Ascending aorta (tissue), 2 donors: ENCODE measurements around the gene C1orf141. TPM values are rescaled to one million over a fixed set of nuclear protein-coding genes. Genes with fewer than 3 reads are reported as not detected.
A peak's percentile ranks its signal among the peaks of the same experiment; 100 is the strongest.

Experiments
- DNase-seq, 2 donors: peaks; one replicate each; pipeline ENCODE4 v3.0.0-alpha.2; 2019; ENCODE audit warnings: low spot score in 2 of 2
- H3K27ac ChIP-seq, 2 donors: fragments of 200-600 bp; sonication (generic); one replicate each; pipeline ENCODE4 v1.5.1; 2016 to 2017; ENCODE audit warnings: mild to moderate bottlenecking in 1 of 2
- H3K27me3 ChIP-seq: fragments of 200-600 bp; sonication (generic); one replicate; pipeline ENCODE4 v1.5.1; 2017
- H3K36me3 ChIP-seq, 2 donors: fragments of 200-600 bp; sonication (generic); one replicate each; pipeline ENCODE4 v1.5.1; 2016
- H3K4me1 ChIP-seq, 2 donors: fragments of 200-600 bp; sonication (generic); one replicate each; pipeline ENCODE4 v1.5.1; 2016 to 2017; ENCODE audit warnings: mild to moderate bottlenecking in 1 of 2
- H3K4me3 ChIP-seq, 2 donors: fragments of 200-600 bp; sonication (generic); one replicate each; pipeline ENCODE4 v1.5.1; 2016 to 2017; ENCODE audit warnings: mild to moderate bottlenecking in 1 of 2
- H3K9me3 ChIP-seq, 2 donors: fragments of 200-600 bp; sonication (generic); one replicate each; pipeline ENCODE4 v1.5.1; 2016
- CTCF ChIP-seq, 3 experiments: fragments of 200-600 bp in 2 of 3; fragments of 450-650 bp in 1 of 3; sonication (generic) in 2 of 3; IDR thresholded peaks; one replicate each; pipeline ENCODE4 v1.5.1; 2016 to 2019; ENCODE audit warnings: antibody characterized with exemption in 3 of 3, mild to moderate bottlenecking in 1 of 3, moderate library complexity in 1 of 3
- intact Hi-C: fragments of 100-400 bp; cut with DNase I; formaldehyde crosslinking; loops from one replicate; pipeline ENCODE4 v1.15.1; 2023
- total RNA-seq: library from RNA; depleted of rRNA; stranded (reverse); fragments of >200 nt; gene quantifications from one replicate; pipeline ENCODE4 v1.1.0, GENCODE V29; 2016

C1orf141 gene
- total RNA-seq: not detected

GRCh38 chr1:67134695-67135094 lies at the start of gene C1orf141:
TSS of gene C1orf141 (minus strand) at chr1:67134970. CDS start at chr1:67127240, 7,730 bp downstream.
- H3K4me3 ChIP-seq: peak within 1 kb of the TSS; percentile 38 to 60
- H3K9me3 ChIP-seq: no peaks in the 10 kb centered on the region
- H3K27ac ChIP-seq: no peak within 1 kb of the TSS
- H3K36me3 ChIP-seq: no peaks in the 10 kb centered on the region
- H3K4me1 ChIP-seq: peaks cover 0 to 4% of the 10 kb centered on the region in 2 donors
- intact Hi-C loops: no loop called here
- DNase-seq: no peak
- H3K27me3 ChIP-seq: no peaks in the 10 kb centered on the region
- no peak for TF ChIP-seq CTCF (IDR thresholded peaks at IDR 0.05)

GRCh38 chr1:67175530-67176087 lies 40.8 kb upstream of the C1orf141 start:
- no peak overlapping the region for H3K4me3 ChIP-seq
- H3K27ac ChIP-seq: no peak overlapping the region
- no peak for TF ChIP-seq CTCF (IDR thresholded peaks at IDR 0.05)
- DNase-seq: no peak
- intact Hi-C loops: no loop called here
- H3K36me3 ChIP-seq: no peaks in the 10 kb centered on the region
- no peaks in the 10 kb centered on the region for H3K4me1 ChIP-seq
- H3K27me3 ChIP-seq: no peaks in the 10 kb centered on the region
- no peaks in the 10 kb centered on the region for H3K9me3 ChIP-seq

GRCh38 chr1:67174716-67175284 lies 40.0 kb upstream of the C1orf141 start:
- H3K9me3 ChIP-seq: no peaks in the 10 kb centered on the region
- no peaks in the 10 kb centered on the region for H3K27me3 ChIP-seq
- no peak overlapping the region for H3K4me3 ChIP-seq
- no peak for TF ChIP-seq CTCF (IDR thresholded peaks at IDR 0.05)
- no peak overlapping the region for H3K27ac ChIP-seq
- intact Hi-C loops: no loop called here
- H3K36me3 ChIP-seq: no peaks in the 10 kb centered on the region
- DNase-seq: no peak
- no peaks in the 10 kb centered on the region for H3K4me1 ChIP-seq

- TF ChIP-seq CTCF (IDR thresholded peaks at IDR 0.05): no peak
- Histone ChIP-seq H3K4me1 (no peaks in the 10 kb centered on the region), H3K4me3 (no peak overlapping the region), H3K9me3 (no peaks in the 10 kb centered on the region), H3K36me3 (no peaks in the 10 kb centered on the region), H3K27me3 (no peaks in the 10 kb centered on the region), H3K27ac (no peak overlapping the region)
- DNase-seq: no peak
- intact Hi-C loops: no loop called here
Observed at GRCh38 chr1:67173988-67174387, 39.2 kb upstream of the C1orf141 start.

- intact Hi-C loops: no loop called here
- no peak for DNase-seq
- Histone ChIP-seq H3K4me3 (no peak overlapping the region), H3K27ac (no peak overlapping the region), H3K36me3 (no peaks in the 10 kb centered on the region), H3K27me3 (no peaks in the 10 kb centered on the region), H3K4me1 (no peaks in the 10 kb centered on the region), H3K9me3 (no peaks in the 10 kb centered on the region)
- TF ChIP-seq CTCF (IDR thresholded peaks at IDR 0.05): no peak
Observed at GRCh38 chr1:67171978-67172377, 37.2 kb upstream of the C1orf141 start.
